K562 (cell line): ENCODE results near the gene NUP205. TPM values are rescaled to one million over a fixed set of nuclear protein-coding genes. Genes with fewer than 3 reads are reported as not detected.
A peak's percentile ranks its signal among the peaks of the same experiment; 100 is the strongest.

Source experiments
- CAMTA2 ChIP-seq: fragments of 250-450 bp; sonication (Bioruptor Pico); conservative IDR thresholded peaks from 2 replicates; pipeline ENCODE4 v1.5.1; 2022
- CC2D1A ChIP-seq: fragments of 450-650 bp; IDR thresholded peaks from 2 replicates; pipeline ENCODE4 v1.6.1; 2017; ENCODE audit warnings: mild to moderate bottlenecking
- FIP1L1 ChIP-seq: fragments of 200-400 bp; formaldehyde crosslinking; IDR thresholded peaks from 2 replicates; pipeline ENCODE4 v1.6.1; 2018; ENCODE audit warnings: mild to moderate bottlenecking, low read depth, low read length; ENCODE audit not compliant: poor library complexity, severe bottlenecking
- FOS ChIP-seq: IDR thresholded peaks from 3 replicates; pipeline ENCODE4 v1.6.1; 2011; ENCODE audit not compliant: insufficient read length; ENCODE audit errors: extremely low read depth
- FUS ChIP-seq: fragments of 200-400 bp; formaldehyde crosslinking; optimal IDR thresholded peaks from 2 replicates; pipeline ENCODE3; 2017; ENCODE audit warnings: low read depth, low read length
- KAT8 ChIP-seq: fragments of 450-650 bp; IDR thresholded peaks from 2 replicates; pipeline ENCODE4 v1.6.1; 2016; ENCODE audit warnings: low read depth, mild to moderate bottlenecking
- KLF13 ChIP-seq: fragments of 450-650 bp; IDR thresholded peaks from 2 replicates; pipeline ENCODE4 v1.6.1; 2016; ENCODE audit warnings: missing genetic modification characterization, low read depth, mild to moderate bottlenecking, missing compliant biosample characterization, moderate library complexity, borderline replicate concordance
- MLX ChIP-seq, 2 experiments: fragments of 450-650 bp in 1 of 2; sonication (generic) in 1 of 2; formaldehyde crosslinking; conservative IDR thresholded peaks; 2 replicates each; pipeline versions ENCODE4 v1.4.0 to v1.8.1; 2020 to 2022; ENCODE audit warnings: mild to moderate bottlenecking in 1 of 2, missing genetic modification reagents in 1 of 2
- PHF20 ChIP-seq: fragments of 450-650 bp; IDR thresholded peaks from 2 replicates; pipeline ENCODE4 v1.6.1; 2018; ENCODE audit not compliant: partially characterized antibody
- POLR2AphosphoS2 ChIP-seq: IDR thresholded peaks from 2 replicates; pipeline ENCODE4 v1.6.1; 2012; ENCODE audit warnings: low read length, improper control_type of control experiment
- POLR3A ChIP-seq: IDR thresholded peaks from 2 replicates; pipeline ENCODE4 v1.6.1; 2011; ENCODE audit warnings: borderline replicate concordance, mild to moderate bottlenecking, moderate library complexity; ENCODE audit not compliant: insufficient read length, insufficient read depth; ENCODE audit errors: extremely low read depth
- RNF2 ChIP-seq: sonication (generic); IDR thresholded peaks from 2 replicates; pipeline ENCODE4 v1.6.1; 2016
- RREB1 ChIP-seq: fragments of 250-450 bp; sonication (Bioruptor Pico); IDR thresholded peaks from 2 replicates; pipeline ENCODE4 v1.4.0; 2020
- RUNX1 ChIP-seq: sonication (generic); IDR thresholded peaks from 2 replicates; pipeline ENCODE4 v1.6.1; 2016; ENCODE audit warnings: antibody characterized with exemption, low read depth
- SNIP1 ChIP-seq: fragments of 450-650 bp; IDR thresholded peaks from 2 replicates; pipeline ENCODE4 v1.7.1; 2017; ENCODE audit warnings: low read depth, mild to moderate bottlenecking
- ZNF175 ChIP-seq: fragments of 200-800 bp; sonication (Bioruptor generic); IDR thresholded peaks from 2 replicates; pipeline ENCODE4 v1.6.1; 2016; ENCODE audit warnings: low read depth, mild to moderate bottlenecking, missing genetic modification characterization, missing compliant biosample characterization
- ZNF277 ChIP-seq: fragments of 250-450 bp; sonication (Bioruptor Pico); IDR thresholded peaks from 2 replicates; pipeline ENCODE4 v1.8.0; 2022; ENCODE audit warnings: inconsistent platforms, mild to moderate bottlenecking, moderate library complexity, borderline replicate concordance
- ZNF280A ChIP-seq: fragments of 450-650 bp; IDR thresholded peaks from 2 replicates; pipeline ENCODE4 v1.6.1; 2018; ENCODE audit warnings: mild to moderate bottlenecking, low read depth; ENCODE audit not compliant: partially characterized antibody
- ZNF3 ChIP-seq: fragments of 250-450 bp; sonication (Bioruptor Pico); IDR thresholded peaks from 2 replicates; pipeline ENCODE4 v1.5.0; 2021; ENCODE audit warnings: mild to moderate bottlenecking, moderate library complexity
- ZNF778 ChIP-seq: fragments of 450-650 bp; formaldehyde crosslinking; IDR thresholded peaks from 2 replicates; pipeline ENCODE4 v1.4.0; 2020; ENCODE audit warnings: mild to moderate bottlenecking, moderate library complexity
- polyA plus RNA-seq, 8 experiments: library from polyadenylated mRNA; depleted of rRNA in 4 of 8; stranded (reverse) in 5 of 8; unstranded in 3 of 8; fragments of >200 nt; fragmentation: Nextera tagmentation in 2 of 8; fragmentation: Illumina TruSeq in 1 of 8; extraction: Ambion mirVana in 2 of 8; extraction: Trizol in 1 of 8; gene quantifications; 2 replicates each; pipeline versions ENCODE4 v1.2.1 to v1.2.3, GENCODE V29; 2011 to 2014; ENCODE audit warnings: inconsistent platforms in 1 of 8, missing spikeins in 1 of 8
- total RNA-seq, 7 experiments: library from RNA; depleted of rRNA in 6 of 7; stranded (reverse); fragments of >200 nt in 6 of 7; fragmentation: Illumina TruSeq in 2 of 7; extraction: Trizol in 2 of 7; gene quantifications; 2 replicates each; pipeline versions ENCODE4 v1.2.1 to v1.2.3, GENCODE V29; 2011 to 2021; ENCODE audit warnings: low replicate concordance in 1 of 7

The NUP205 gene
- total and polyA plus RNA-seq, 9 of the 15 experiments (the other 6 are each of a cell fraction or from before 2014, with no cell fraction given), result 101 to 282 (median 193) TPM

GRCh38 chr7:135664046-135664589, 106.4 kb downstream of the NUP205 start (continued):
- peak; percentile 60; the same call in 1 of the 2 replicates for TF ChIP-seq RNF2
- TF ChIP-seq FUS, result no peak
- TF ChIP-seq CAMTA2 (CRISPR knock-in tag), result no peak
- TF ChIP-seq KAT8, result no peak
- TF ChIP-seq FIP1L1, result no peak
- TF ChIP-seq POLR3A, result no peak
- no peak for TF ChIP-seq RREB1 (CRISPR knock-in tag)
- TF ChIP-seq POLR2AphosphoS2, result no peak
- TF ChIP-seq PHF20, result no peak
- no peak for TF ChIP-seq ZNF280A
- TF ChIP-seq RUNX1, result no peak
- no peak for TF ChIP-seq KLF13 (tag)
- TF ChIP-seq ZNF277, result no peak
- TF ChIP-seq SNIP1, result 0 out of 2 replicates have a peak, but pooled peaks have one; percentile 38
- no peak for TF ChIP-seq MLX (CRISPR knock-in tag; conservative IDR thresholded peaks at IDR 0.05)
- TF ChIP-seq ZNF175, result no peak
- no peak for TF ChIP-seq ZNF3 (CRISPR knock-in tag)
- TF ChIP-seq FOS, result no peak
- peak; percentile 84; the same call in 1 of the 2 replicates for TF ChIP-seq CC2D1A
- no peak for TF ChIP-seq ZNF778 (CRISPR knock-in tag)
